Transverse colon (tissue), 4 donors: ENCODE measurements around the gene FBXW9. TPM values are rescaled to one million over a fixed set of nuclear protein-coding genes. Genes with fewer than 3 reads are reported as not detected.
A peak's percentile ranks its signal among the peaks of the same experiment; 100 is the strongest.

Experiments
- DNase-seq: peaks from one replicate; pipeline ENCODE4 v3.0.0-alpha.2; 2019
- H3K27ac ChIP-seq, 4 donors: fragments of 200-600 bp; sonication (generic); 2 replicates each; pipeline ENCODE4 v1.5.1; 2016 to 2018; ENCODE audit warnings: inconsistent platforms in 4 of 4
- H3K27me3 ChIP-seq: fragments of 200-600 bp; sonication (generic); 2 replicates; pipeline ENCODE4 v1.5.1; 2017; ENCODE audit warnings: inconsistent platforms
- H3K36me3 ChIP-seq, 4 donors: fragments of 200-600 bp; sonication (generic); 2 replicates each; pipeline ENCODE4 v1.5.1; 2017 to 2019; ENCODE audit warnings: inconsistent platforms in 4 of 4
- H3K4me1 ChIP-seq, 4 donors: fragments of 200-600 bp; sonication (generic); 2 replicates each; pipeline ENCODE4 v1.5.1; 2017 to 2020; ENCODE audit warnings: inconsistent platforms in 4 of 4
- H3K4me3 ChIP-seq, 4 donors: fragments of 200-600 bp; sonication (generic); 1 replicate in 1 of 4; 2 replicates in 3 of 4; pipeline versions ENCODE4 v1.5.1 to v1.6.1; 2017 to 2019; ENCODE audit warnings: inconsistent platforms in 4 of 4
- H3K9me3 ChIP-seq, 2 donors: fragments of 200-600 bp; sonication (generic); 2 replicates each; pipeline ENCODE4 v1.5.1; 2017 to 2019; ENCODE audit warnings: inconsistent platforms in 2 of 2
- CTCF ChIP-seq, 5 experiments: fragments of 200-600 bp in 3 of 5; fragments of 450-650 bp in 2 of 5; sonication (generic) in 3 of 5; IDR thresholded peaks; 1 replicate in 2 of 5; 2 replicates in 3 of 5; pipeline ENCODE4 v1.5.1; 2016 to 2017; ENCODE audit warnings: antibody characterized with exemption in 5 of 5, inconsistent platforms in 3 of 5, mild to moderate bottlenecking in 2 of 5, moderate library complexity in 1 of 5
- EP300 ChIP-seq: sonication (generic); formaldehyde crosslinking; IDR thresholded peaks from one replicate; pipeline ENCODE4 v1.6.1; 2017; ENCODE audit warnings: antibody characterized with exemption, low read depth
- POLR2A ChIP-seq: fragments of 450-650 bp; IDR thresholded peaks from one replicate; pipeline ENCODE4 v1.6.1; 2016; ENCODE audit warnings: antibody characterized with exemption, mild to moderate bottlenecking, moderate library complexity
- POLR2AphosphoS5 ChIP-seq, 3 donors: sonication (generic); formaldehyde crosslinking; IDR thresholded peaks; one replicate each; pipeline ENCODE4 v1.6.1; 2016; ENCODE audit warnings: antibody characterized with exemption in 3 of 3
- WGBS, 2 donors: methylation state at CpG; one replicate each; pipeline ENCODE4 v1.1.5; 2018; ENCODE audit warnings: low coverage in 1 of 2; 5-methylcytosine and 5-hydroxymethylcytosine counted together
- in situ Hi-C, 4 donors: fragments of 200-750 bp; cut with MboI; loops; one replicate each; pipeline versions ENCODE4 v1.15.0 to v1.15.1; 2017; ENCODE audit warnings: low sequenced_read_pairs in 3 of 4, low pct_ligation_motif_present in 1 of 4, low pct_unique_long_range_greater_than_20kb in 1 of 4
- intact Hi-C: fragments of 100-400 bp; cut with DNase I; formaldehyde crosslinking; loops from one replicate; pipeline ENCODE4 v1.15.1; 2023; ENCODE audit warnings: low total_unique reads
- total RNA-seq, 4 donors: library from RNA; depleted of rRNA; stranded (reverse); fragments of >200 nt; gene quantifications; one replicate each; pipeline ENCODE4 v1.1.0, GENCODE V29; 2016

The FBXW9 gene
- total RNA-seq, 4 donors from 2014 or later: 3.2 to 8.1 (median 4.9) TPM

GRCh38 chr19:12649941-12650340, 46.5 kb downstream of the FBXW9 start:
- no peaks in the 10 kb centered on the region for H3K27me3 ChIP-seq
- in situ Hi-C loops (no loop called here), intact Hi-C loops (no loop called here)
- no peaks in the 10 kb centered on the region for H3K9me3 ChIP-seq
- 95% methylated on average over 10 of the region's 10 CpGs; no CpG with 5 or more reads in 1 of the 2 donors for WGBS, 2 donors
- no peak for DNase-seq
- no peak for TF ChIP-seq POLR2AphosphoS5 (IDR thresholded peaks at IDR 0.05)
- TF ChIP-seq EP300: no peak
- no peak for TF ChIP-seq CTCF (IDR thresholded peaks at IDR 0.05)
- no peak for TF ChIP-seq POLR2A
- H3K4me3 ChIP-seq: no peak overlapping the region
- peaks cover 3 to 11% (median 9%) of the 10 kb centered on the region in 4 donors for H3K4me1 ChIP-seq
- peaks cover 0 to 5% (median under 1%) of the 10 kb centered on the region in 4 donors for H3K36me3 ChIP-seq
- H3K27ac ChIP-seq: no peak overlapping the region

GRCh38 chr19:12648088-12648487, 48.3 kb downstream of the FBXW9 start:
- Histone ChIP-seq H3K4me3 (peak overlapping the region in 3 of 4 donors; percentile 19 to 36 (median 26)), H3K4me1 (peaks cover 3 to 11% (median 9%) of the 10 kb centered on the region in 4 donors), H3K27ac (no peak overlapping the region), H3K9me3 (no peaks in the 10 kb centered on the region), H3K36me3 (no peaks in the 10 kb centered on the region), H3K27me3 (no peaks in the 10 kb centered on the region)
- intact Hi-C loops (no loop called here), in situ Hi-C loops (no loop called here)
- 0 to 27% methylated on average over 1 to 28 of the region's 29 CpGs for WGBS, 2 donors
- DNase-seq: no peak
- TF ChIP-seq CTCF (IDR thresholded peaks at IDR 0.05): no peak

GRCh38 chr19:12647490-12648071, 48.9 kb downstream of the FBXW9 start:
- H3K27ac ChIP-seq: no peak overlapping the region
- intact Hi-C loops (no loop called here), in situ Hi-C loops (no loop called here)
- peaks cover 3 to 11% (median 9%) of the 10 kb centered on the region in 4 donors for H3K4me1 ChIP-seq
- peak overlapping the region in 3 of 4 donors; percentile 19 to 36 (median 26) for H3K4me3 ChIP-seq
- H3K36me3 ChIP-seq: no peaks in the 10 kb centered on the region
- H3K27me3 ChIP-seq: no peaks in the 10 kb centered on the region
- no peaks in the 10 kb centered on the region for H3K9me3 ChIP-seq
- 13 to 23% methylated on average over 6 to 31 of the region's 31 CpGs for WGBS, 2 donors
- DNase-seq: peak; percentile 83
- TF ChIP-seq EP300 (no peak), CTCF (IDR thresholded peaks at IDR 0.05) (no peak), POLR2A (no peak), POLR2AphosphoS5 (IDR thresholded peaks at IDR 0.05) (no peak)

- Histone ChIP-seq H3K4me1 (peaks cover 3 to 11% (median 9%) of the 10 kb centered on the region in 4 donors), H3K27ac (no peak overlapping the region), H3K4me3 (peak overlapping the region in 1 of 4 donors; percentile 36), H3K9me3 (no peaks in the 10 kb centered on the region), H3K36me3 (no peaks in the 10 kb centered on the region), H3K27me3 (no peaks in the 10 kb centered on the region)
- DNase-seq: no peak
- 72% methylated on average over 8 of the region's 8 CpGs; no CpG with 5 or more reads in 1 of the 2 donors for WGBS, 2 donors
- in situ Hi-C loops (no loop called here), intact Hi-C loops (no loop called here)
- TF ChIP-seq POLR2A (no peak), CTCF (IDR thresholded peaks at IDR 0.05) (no peak)
Measured at GRCh38 chr19:12647047-12647446, 49.4 kb downstream of the FBXW9 start.
